Measurements from ENCODE around the gene COL5A1. TPM values are rescaled to one million over a fixed set of nuclear protein-coding genes. Genes with fewer than 3 reads are reported as not detected.

The COL5A1 gene
- total RNA-seq, 4 donors from 2014 or later = 4.8 to 16.5 (median 9.4) TPM

DNA sequence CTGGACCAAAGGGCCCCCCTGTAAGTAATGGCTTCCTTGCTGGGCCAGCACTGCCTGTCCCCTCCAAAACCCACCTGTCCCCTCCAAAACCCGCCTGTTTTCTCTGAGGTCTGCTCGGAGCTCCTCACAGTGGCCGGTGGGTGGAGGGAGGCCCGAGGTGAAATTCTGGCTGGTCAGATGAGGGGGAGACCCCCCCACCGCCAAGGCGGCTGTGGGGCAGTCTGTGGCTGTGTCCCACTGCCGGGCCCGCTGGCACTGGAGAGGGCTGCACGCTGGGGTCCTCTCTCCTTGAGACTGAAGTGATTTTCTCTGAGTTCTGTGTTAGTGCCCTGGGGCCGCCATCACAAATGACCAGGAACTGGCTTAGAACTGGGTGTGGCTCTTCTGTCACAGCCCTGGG lies 155.3 kb downstream of the COL5A1 start:
- TF ChIP-seq, protein P1, sequence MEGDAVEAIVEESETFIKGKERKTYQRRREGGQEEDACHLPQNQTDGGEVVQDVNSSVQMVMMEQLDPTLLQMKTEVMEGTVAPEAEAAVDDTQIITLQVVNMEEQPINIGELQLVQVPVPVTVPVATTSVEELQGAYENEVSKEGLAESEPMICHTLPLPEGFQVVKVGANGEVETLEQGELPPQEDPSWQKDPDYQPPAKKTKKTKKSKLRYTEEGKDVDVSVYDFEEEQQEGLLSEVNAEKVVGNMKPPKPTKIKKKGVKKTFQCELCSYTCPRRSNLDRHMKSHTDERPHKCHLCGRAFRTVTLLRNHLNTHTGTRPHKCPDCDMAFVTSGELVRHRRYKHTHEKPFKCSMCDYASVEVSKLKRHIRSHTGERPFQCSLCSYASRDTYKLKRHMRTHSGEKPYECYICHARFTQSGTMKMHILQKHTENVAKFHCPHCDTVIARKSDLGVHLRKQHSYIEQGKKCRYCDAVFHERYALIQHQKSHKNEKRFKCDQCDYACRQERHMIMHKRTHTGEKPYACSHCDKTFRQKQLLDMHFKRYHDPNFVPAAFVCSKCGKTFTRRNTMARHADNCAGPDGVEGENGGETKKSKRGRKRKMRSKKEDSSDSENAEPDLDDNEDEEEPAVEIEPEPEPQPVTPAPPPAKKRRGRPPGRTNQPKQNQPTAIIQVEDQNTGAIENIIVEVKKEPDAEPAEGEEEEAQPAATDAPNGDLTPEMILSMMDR (IDR thresholded peaks at IDR 0.05) = no peak
- TF ChIP-seq POLR2A (IDR thresholded peaks at IDR 0.05) = no peak
- Histone ChIP-seq H3K27me3 (no peaks in the 10 kb centered on the region), H3K36me3 (no peaks in the 10 kb centered on the region), H3K9me3 (no peaks in the 10 kb centered on the region), H3K27ac (no peak overlapping the region), H3K4me1 (no peaks in the 10 kb centered on the region), H3K4me3 (replicated peaks in 1 of 3) (no peak overlapping the region)
- intact Hi-C loops (cut with DNase I) = no loop called here
- WGBS, 2 donors = 71 to 93% methylated on average over 4 to 8 of the region's 10 CpGs
- no peak for DNase-seq

DNA sequence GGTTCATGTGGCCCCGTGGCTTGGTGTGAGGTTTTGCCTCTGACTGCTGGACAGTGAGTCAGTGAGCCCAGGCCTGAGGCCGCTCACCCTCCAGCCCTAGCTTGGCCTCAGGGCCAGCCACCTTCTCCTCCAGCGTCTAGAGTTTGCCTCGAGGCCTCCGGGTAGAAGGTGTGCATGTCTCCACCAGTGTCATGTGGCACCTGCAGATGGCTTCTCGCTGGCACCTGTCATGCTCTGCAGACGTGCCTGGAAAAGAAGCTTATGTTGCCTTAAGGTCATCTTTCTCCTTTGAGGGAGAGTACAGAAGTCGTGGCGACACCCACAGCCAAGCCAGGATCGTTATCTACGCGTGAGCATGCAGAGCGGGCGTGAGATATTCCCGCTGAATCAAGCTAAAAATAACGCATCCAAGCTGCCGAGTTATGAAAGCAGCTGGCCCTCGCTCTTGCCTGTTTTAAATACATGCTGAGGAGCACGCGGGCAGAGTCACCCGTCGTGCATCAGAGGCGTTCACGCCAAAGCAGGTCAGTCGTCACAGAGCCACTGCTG lies 159.3 kb downstream of the COL5A1 start:
- H3K4me3 ChIP-seq (replicated peaks in 1 of 3) = no peak overlapping the region
- TF ChIP-seq, protein P1 (IDR thresholded peaks at IDR 0.05) = no peak
- no peak for TF ChIP-seq POLR2A (IDR thresholded peaks at IDR 0.05)
- no peak for DNase-seq
- intact Hi-C loops (cut with DNase I) = no loop called here
- 85 to 87% methylated on average over 25 of the region's 25 CpGs for whole genome bisulfite sequencing, 2 donors
- no peaks in the 10 kb centered on the region for H3K36me3 ChIP-seq
- no peaks in the 10 kb centered on the region for H3K4me1 ChIP-seq
- H3K27ac ChIP-seq = no peak overlapping the region
- H3K9me3 ChIP-seq = no peaks in the 10 kb centered on the region
- no peaks in the 10 kb centered on the region for H3K27me3 ChIP-seq

DNA sequence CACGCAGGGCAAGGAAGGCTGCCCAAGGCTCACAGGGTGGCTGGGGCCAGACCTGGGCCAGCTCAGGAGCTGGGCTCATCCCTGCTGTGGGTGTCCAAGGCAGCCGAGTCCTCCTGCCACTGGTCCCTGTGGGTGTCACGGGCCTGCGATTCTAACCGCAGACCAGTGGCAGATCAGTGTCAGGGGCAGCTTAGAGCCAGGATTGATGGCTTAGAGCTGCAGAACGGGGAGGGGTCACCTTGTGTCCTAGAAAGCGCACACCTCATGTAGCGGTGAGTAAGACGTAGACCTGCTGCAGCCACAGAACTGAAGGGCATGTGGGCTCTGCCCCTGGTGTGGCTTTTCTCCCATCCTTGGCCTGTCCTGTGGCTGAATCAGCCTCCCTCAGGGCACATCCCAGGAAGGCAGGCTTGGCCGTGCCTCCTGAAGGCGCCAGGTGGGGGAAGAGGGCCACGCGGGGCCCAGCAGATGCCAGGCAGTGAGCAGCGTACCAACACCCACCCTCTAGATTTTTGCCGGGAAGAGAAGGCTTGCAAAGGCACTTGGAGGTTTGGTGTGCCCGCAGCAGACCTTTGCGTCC lies 160.7 kb downstream of the COL5A1 start:
- Histone ChIP-seq H3K4me3 (replicated peaks in 1 of 3) (no peak overlapping the region), H3K4me1 (no peaks in the 10 kb centered on the region), H3K9me3 (no peaks in the 10 kb centered on the region), H3K27me3 (no peaks in the 10 kb centered on the region), H3K36me3 (no peaks in the 10 kb centered on the region), H3K27ac (no peak overlapping the region)
- 92 to 94% methylated on average over 11 to 14 of the region's 17 CpGs for WGBS, 2 donors
- intact Hi-C loops (cut with DNase I) = no loop called here
- TF ChIP-seq POLR2A (IDR thresholded peaks at IDR 0.05) = no peak
- TF ChIP-seq, protein P1 (IDR thresholded peaks at IDR 0.05) = no peak
- DNase-seq = no peak

DNA sequence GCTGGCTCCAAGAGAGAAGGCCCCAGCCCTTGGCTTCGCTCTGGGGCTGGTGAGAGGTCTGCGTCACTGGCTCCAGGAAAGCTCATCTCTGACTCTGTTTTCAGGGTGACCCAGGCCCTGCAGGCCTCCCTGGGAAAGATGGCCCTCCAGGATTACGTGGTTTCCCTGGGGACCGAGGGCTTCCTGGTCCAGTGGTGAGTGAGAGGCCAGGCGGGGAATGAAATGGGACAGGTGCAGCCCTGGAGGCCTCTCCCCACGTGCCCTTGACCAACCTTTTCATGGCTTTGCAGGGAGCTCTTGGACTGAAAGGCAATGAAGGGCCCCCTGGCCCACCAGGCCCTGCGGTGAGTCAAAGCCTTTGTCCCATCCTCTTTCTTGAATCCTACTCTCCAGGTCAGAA lies 163.3 kb downstream of the COL5A1 start:
- no peak overlapping the region for H3K27ac ChIP-seq
- no peak for DNase-seq
- intact Hi-C loops (cut with DNase I) = no loop called here
- H3K4me3 ChIP-seq (replicated peaks in 1 of 3) = no peak overlapping the region
- WGBS, 2 donors = 94 to 96% methylated on average over 7 of the region's 7 CpGs
- H3K9me3 ChIP-seq = no peaks in the 10 kb centered on the region
- no peaks in the 10 kb centered on the region for H3K4me1 ChIP-seq
- TF ChIP-seq, protein P1 (IDR thresholded peaks at IDR 0.05) = no peak
- TF ChIP-seq POLR2A (IDR thresholded peaks at IDR 0.05) = no peak
- no peaks in the 10 kb centered on the region for H3K27me3 ChIP-seq
- H3K36me3 ChIP-seq = no peaks in the 10 kb centered on the region

DNA sequence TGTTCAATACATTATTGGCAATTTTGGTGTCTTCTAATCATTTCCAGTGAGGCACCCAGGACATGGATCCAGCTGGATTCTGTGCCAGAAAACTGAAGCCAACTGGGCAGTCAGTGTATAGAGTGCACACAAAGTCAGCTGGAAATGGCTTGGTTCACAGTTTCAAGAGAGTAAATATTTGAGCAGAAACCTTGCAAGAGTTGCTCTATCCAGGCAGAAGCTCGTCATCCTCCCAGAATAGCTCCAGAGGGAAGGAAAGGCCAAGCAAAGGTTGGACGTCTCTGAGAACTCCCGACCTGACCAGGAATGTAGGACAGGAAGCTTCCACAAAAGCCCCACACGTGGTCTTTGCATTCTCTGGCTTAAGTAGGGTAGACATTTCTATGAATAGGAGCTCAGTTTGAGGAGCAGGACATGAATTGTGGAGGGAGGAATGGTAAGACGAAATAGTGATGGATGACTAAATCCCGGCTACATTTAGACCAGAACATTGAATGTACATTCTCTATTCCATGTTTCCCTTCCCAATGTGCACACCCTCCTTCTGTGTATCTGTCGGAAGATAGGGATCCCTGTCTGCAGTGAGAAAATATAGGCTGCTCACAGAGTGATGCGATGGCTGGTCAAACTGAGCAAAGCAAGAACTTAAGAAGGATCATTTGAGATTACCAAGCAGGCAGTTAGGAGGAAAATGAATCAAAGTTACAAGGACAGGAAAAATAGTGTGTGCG lies 166.3 kb downstream of the COL5A1 start:
- Histone ChIP-seq H3K27ac (no peak overlapping the region), H3K9me3 (no peaks in the 10 kb centered on the region), H3K27me3 (no peaks in the 10 kb centered on the region), H3K36me3 (no peaks in the 10 kb centered on the region), H3K4me3 (replicated peaks in 1 of 3) (no peak overlapping the region), H3K4me1 (no peaks in the 10 kb centered on the region)
- 66 to 69% methylated on average over 9 of the region's 9 CpGs for WGBS, 2 donors
- no peak for DNase-seq
- intact Hi-C loops (cut with DNase I) = no loop called here
- TF ChIP-seq, protein P1 (IDR thresholded peaks at IDR 0.05) = no peak
- no peak for TF ChIP-seq POLR2A (IDR thresholded peaks at IDR 0.05)
